HG02970 (cell line): ENCODE data around the gene TBC1D22A.
"Not testable (repeated sequence)": the region's sequence is repeated elsewhere in the genome, so short reads cannot be mapped to it uniquely, and the experiment has no call there.

Source experiments
- ATAC-seq: cut with Tn5 transposase; IDR thresholded peaks from one replicate; pipeline ENCODE4 v1.9.1; 2021; ENCODE audit warnings: mild to moderate bottlenecking, moderate library complexity, moderate number of reproducible peaks; ENCODE audit not compliant: unreplicated experiment, low FRiP score

The TBC1D22A gene

GRCh38 chr22:46770151-46770641 is 7.7 kb downstream of the TBC1D22A start:
- no peak for ATAC-seq

- no peak for ATAC-seq
These were observed 8.3 kb downstream of the TBC1D22A start for GRCh38 chr22:46770726-46771125.

GRCh38 chr22:46773076-46773475 is 10.6 kb downstream of the TBC1D22A start:
- no peak for ATAC-seq

- peak; percentile 31 for ATAC-seq
These were observed 12.0 kb downstream of the TBC1D22A start for GRCh38 chr22:46774253-46774979.

GRCh38 chr22:46774980-46775849 is 12.8 kb downstream of the TBC1D22A start:
- no peak for ATAC-seq

- ATAC-seq, result no peak
These were observed 13.7 kb downstream of the TBC1D22A start for GRCh38 chr22:46775850-46776826.

GRCh38 chr22:46776876-46777608 is 14.6 kb downstream of the TBC1D22A start:
- ATAC-seq, result no peak

- ATAC-seq, result no peak
These were observed 15.1 kb downstream of the TBC1D22A start for GRCh38 chr22:46777609-46777970.

- ATAC-seq, result no peak
These were observed 16.6 kb downstream of the TBC1D22A start for GRCh38 chr22:46779023-46779422.

- ATAC-seq, result no peak
These were observed 17.2 kb downstream of the TBC1D22A start for GRCh38 chr22:46779651-46780050.

- no peak for ATAC-seq
These were observed 18.0 kb downstream of the TBC1D22A start for GRCh38 chr22:46780453-46780852.

GRCh38 chr22:46781291-46781690 is 18.8 kb downstream of the TBC1D22A start:
- ATAC-seq, result no peak

- ATAC-seq, result not testable (repeated sequence)
These were observed 19.8 kb downstream of the TBC1D22A start for GRCh38 chr22:46782200-46782599.

GRCh38 chr22:46783721-46784120 is 21.3 kb downstream of the TBC1D22A start:
- no peak for ATAC-seq

GRCh38 chr22:46788441-46789172 is 26.2 kb downstream of the TBC1D22A start:
- no peak for ATAC-seq

- ATAC-seq, result no peak
These were observed 27.5 kb downstream of the TBC1D22A start for GRCh38 chr22:46789992-46790391.

- ATAC-seq, result no peak
These were observed 28.8 kb downstream of the TBC1D22A start for GRCh38 chr22:46791201-46791731.

GRCh38 chr22:46792061-46792796 is 29.8 kb downstream of the TBC1D22A start:
- no peak for ATAC-seq
